ENCODE data around the gene CCDC74A.
"Not testable (repeated sequence)": the region's sequence is repeated elsewhere in the genome, so short reads cannot be mapped to it uniquely, and the experiment has no call there.

The CCDC74A gene

GRCh38 chr2:131529864-131530445, 2.3 kb downstream of the CCDC74A start:
- not testable (repeated sequence) for DNase-seq

- DNase-seq: not testable (repeated sequence)
Observed at GRCh38 chr2:131530626-131531344, 3.1 kb downstream of the CCDC74A start.

GRCh38 chr2:131531547-131532185, 4.0 kb downstream of the CCDC74A start:
- not testable (repeated sequence) for DNase-seq

- not testable (repeated sequence) for DNase-seq
Observed at GRCh38 chr2:131532723-131533608, 5.3 kb downstream of the CCDC74A start.

GRCh38 chr2:131533609-131534316, 6.1 kb downstream of the CCDC74A start:
- not testable (repeated sequence) for DNase-seq

GRCh38 chr2:131534317-131534672, 6.6 kb downstream of the CCDC74A start:
- DNase-seq: not testable (repeated sequence)

- DNase-seq: not testable (repeated sequence)
Observed at GRCh38 chr2:131534965-131535364, 7.3 kb downstream of the CCDC74A start.

- DNase-seq: no peak
Observed at GRCh38 chr2:131535526-131535925, 7.8 kb downstream of the CCDC74A start.

- not testable (repeated sequence) for DNase-seq
Observed at GRCh38 chr2:131535951-131536826, 8.5 kb downstream of the CCDC74A start.

- not testable (repeated sequence) for DNase-seq
Observed at GRCh38 chr2:131536841-131537240, 9.2 kb downstream of the CCDC74A start.

GRCh38 chr2:131538856-131539255, 11.2 kb downstream of the CCDC74A start:
- not testable (repeated sequence) for DNase-seq

- DNase-seq: no peak
Observed at GRCh38 chr2:131542438-131543384, 15.0 kb downstream of the CCDC74A start.

- DNase-seq: no peak
Observed at GRCh38 chr2:131543385-131543891, 15.8 kb downstream of the CCDC74A start.

GRCh38 chr2:131544006-131544812, 16.5 kb downstream of the CCDC74A start:
- DNase-seq: not testable (repeated sequence)

GRCh38 chr2:131544813-131545165, 17.1 kb downstream of the CCDC74A start:
- DNase-seq: not testable (repeated sequence)

- no peak for DNase-seq
Observed at GRCh38 chr2:131552871-131553270, 25.2 kb downstream of the CCDC74A start.

- DNase-seq: no peak
Observed at GRCh38 chr2:131556998-131557397, 29.3 kb downstream of the CCDC74A start.

- DNase-seq: no peak
Observed at GRCh38 chr2:131557558-131558321, 30.1 kb downstream of the CCDC74A start.

Data from CD4-positive, alpha-beta T cell treated with Interleukin-1 beta for 1 hour (primary cell).